ENCODE measurements around the gene TUBA8. TPM values are rescaled to one million over a fixed set of nuclear protein-coding genes. Genes with fewer than 3 reads are reported as not detected.

Gene TUBA8
- total RNA-seq, 3 donors from 2014 or later (not counting 1 experiment from before 2014, with no cell fraction given) = 1.2 to 3.7 (median 2.3) TPM

GRCh38 chr22:18111759-18112330 lies 1.2 kb downstream of the TUBA8 start:
- WGBS (ENCODE audit: insufficient coverage) = 73% methylated on average over 9 of the region's 12 CpGs
- Histone ChIP-seq H3K4me3 (ENCODE audit: low read length) (no peak overlapping the region), H3K27me3 (ENCODE audit: control insufficient read depth, insufficient read depth, low read length) (peaks cover 6% of the 10 kb centered on the region), H3K27ac (ENCODE audit: low read length) (no peak overlapping the region), H3K4me1 (ENCODE audit: control insufficient read depth, insufficient read depth, low read length) (peaks cover 51% of the 10 kb centered on the region), H3K36me3 (ENCODE audit: control insufficient read depth, insufficient read depth, low read length) (no peaks in the 10 kb centered on the region), H3K9me3 (ENCODE audit: control insufficient read depth, insufficient read depth, low read length) (no peaks in the 10 kb centered on the region)
- ATAC-seq (no peak), DNase-seq (no peak)
- no peak overlapping the region for H3K27ac Mint-ChIP-seq
- no peak for TF ChIP-seq CTCF (IDR thresholded peaks at IDR 0.05)
- no peaks in the 10 kb centered on the region for H3K36me3 Mint-ChIP-seq
- no peaks in the 10 kb centered on the region for H3K9me3 Mint-ChIP-seq
- peaks cover 12 to 15% of the 10 kb centered on the region in 2 donors for H3K27me3 Mint-ChIP-seq (ENCODE audit: low read depth in 2 of 2)
- peak overlapping the region; percentile 6 for H3K4me3 Mint-ChIP-seq
- H3K4me1 Mint-ChIP-seq = peaks cover 24 to 33% of the 10 kb centered on the region in 2 donors
- intact Hi-C loops (cut with micrococcal nuclease) = no loop called here

GRCh38 chr22:18112440-18112839 lies 1.8 kb downstream of the TUBA8 start:
- intact Hi-C loops (cut with micrococcal nuclease) = no loop called here
- peaks cover 12 to 15% of the 10 kb centered on the region in 2 donors for H3K27me3 Mint-ChIP-seq (ENCODE audit: low read depth in 2 of 2)
- H3K27ac Mint-ChIP-seq = no peak overlapping the region
- no peak for TF ChIP-seq CTCF (IDR thresholded peaks at IDR 0.05)
- H3K4me1 ChIP-seq (ENCODE audit: control insufficient read depth, insufficient read depth, low read length) = peaks cover 51% of the 10 kb centered on the region
- no peaks in the 10 kb centered on the region for H3K36me3 Mint-ChIP-seq
- H3K27me3 ChIP-seq (ENCODE audit: control insufficient read depth, insufficient read depth, low read length) = peaks cover 6% of the 10 kb centered on the region
- peaks cover 24 to 33% of the 10 kb centered on the region in 2 donors for H3K4me1 Mint-ChIP-seq
- H3K9me3 ChIP-seq (ENCODE audit: control insufficient read depth, insufficient read depth, low read length) = no peaks in the 10 kb centered on the region
- H3K4me3 ChIP-seq (ENCODE audit: low read length) = no peak overlapping the region
- H3K36me3 ChIP-seq (ENCODE audit: control insufficient read depth, insufficient read depth, low read length) = no peaks in the 10 kb centered on the region
- ATAC-seq (no peak), DNase-seq (no peak)
- no peak overlapping the region for H3K27ac ChIP-seq (ENCODE audit: low read length)
- H3K4me3 Mint-ChIP-seq = no peak overlapping the region
- H3K9me3 Mint-ChIP-seq = no peaks in the 10 kb centered on the region
- 80% methylated on average over 4 of the region's 6 CpGs for WGBS (ENCODE audit: insufficient coverage)

GRCh38 chr22:18113680-18114394 lies 3.2 kb downstream of the TUBA8 start:
- WGBS (ENCODE audit: insufficient coverage) = 14% methylated on average over 11 of the region's 11 CpGs
- H3K4me3 Mint-ChIP-seq = peak overlapping the region; percentile 64
- peaks cover 31 to 39% of the 10 kb centered on the region in 2 donors for H3K4me1 Mint-ChIP-seq
- Histone ChIP-seq H3K36me3 (ENCODE audit: control insufficient read depth, insufficient read depth, low read length) (no peaks in the 10 kb centered on the region), H3K27me3 (ENCODE audit: control insufficient read depth, insufficient read depth, low read length) (peaks cover 6% of the 10 kb centered on the region), H3K4me3 (ENCODE audit: low read length) (no peak overlapping the region), H3K4me1 (ENCODE audit: control insufficient read depth, insufficient read depth, low read length) (peaks cover 52% of the 10 kb centered on the region), H3K27ac (ENCODE audit: low read length) (no peak overlapping the region), H3K9me3 (ENCODE audit: control insufficient read depth, insufficient read depth, low read length) (no peaks in the 10 kb centered on the region)
- peak overlapping the region; percentile 17 to 75 for H3K27ac Mint-ChIP-seq
- no peaks in the 10 kb centered on the region for H3K9me3 Mint-ChIP-seq
- H3K27me3 Mint-ChIP-seq (ENCODE audit: low read depth in 2 of 2) = peaks cover 12 to 15% of the 10 kb centered on the region in 2 donors
- ATAC-seq (peak in 1 of 3 donors; percentile 35), DNase-seq (no peak)
- intact Hi-C loops (cut with micrococcal nuclease) = no loop called here
- H3K36me3 Mint-ChIP-seq = no peaks in the 10 kb centered on the region
- no peak for TF ChIP-seq CTCF (IDR thresholded peaks at IDR 0.05)
